GM18502 (cell line): Measurements from ENCODE around the gene FIP1L1.
"Not testable (repeated sequence)": the region's sequence is repeated elsewhere in the genome, so short reads cannot be mapped to it uniquely, and the experiment has no call there.

Experiments used
- ATAC-seq: cut with Tn5 transposase; IDR thresholded peaks from one replicate; pipeline ENCODE4 v1.9.1; 2021; ENCODE audit warnings: mild to moderate bottlenecking; ENCODE audit not compliant: unreplicated experiment, poor library complexity

The FIP1L1 gene

DNA sequence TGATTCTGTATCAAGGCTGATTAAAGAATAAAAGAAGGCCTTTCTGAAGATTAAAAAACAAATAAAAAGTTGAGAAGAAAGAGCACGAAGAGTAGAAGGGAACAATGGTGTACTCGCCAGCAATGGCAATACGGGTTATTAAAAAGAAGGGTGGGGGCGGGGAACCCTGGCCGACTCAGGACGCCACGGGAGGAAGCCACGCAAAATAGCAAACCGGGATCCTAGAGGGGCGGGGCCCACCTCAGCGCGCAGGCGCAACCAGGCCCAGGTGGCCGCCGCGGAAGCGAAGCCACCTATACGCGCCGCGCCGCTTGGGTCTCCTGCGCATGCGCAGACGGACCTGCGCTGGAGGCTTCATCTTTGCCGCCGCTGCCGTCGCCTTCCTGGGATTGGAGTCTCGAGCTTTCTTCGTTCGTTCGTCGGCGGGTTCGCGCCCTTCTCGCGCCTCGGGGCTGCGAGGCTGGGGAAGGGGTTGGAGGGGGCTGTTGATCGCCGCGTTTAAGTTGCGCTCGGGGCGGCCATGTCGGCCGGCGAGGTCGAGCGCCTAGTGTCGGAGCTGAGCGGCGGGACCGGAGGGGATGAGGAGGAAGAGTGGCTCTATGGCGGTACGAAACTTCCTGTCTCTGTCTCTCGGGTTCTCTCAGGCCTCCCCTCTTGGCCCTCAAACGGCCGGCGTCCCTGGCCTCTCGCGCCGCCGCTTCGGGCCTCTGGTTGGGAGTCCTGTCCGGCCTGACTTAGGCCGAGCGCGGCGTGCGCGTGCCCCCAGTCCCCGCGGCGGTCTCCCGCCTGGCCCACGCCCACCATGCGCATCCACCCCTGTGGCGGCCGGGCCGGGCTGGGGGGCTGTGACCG lies at the start of gene FIP1L1:
TSS of gene FIP1L1 (plus strand) at position 323 of the 852 bp plus-strand sequence. CDS start at position 521, 198 bp downstream.
- ATAC-seq = peak; percentile 90

GRCh38 chr4:53334916-53335315 lies 42.5 kb upstream of the FIP1L1 start:
- ATAC-seq = not testable (repeated sequence)

DNA sequence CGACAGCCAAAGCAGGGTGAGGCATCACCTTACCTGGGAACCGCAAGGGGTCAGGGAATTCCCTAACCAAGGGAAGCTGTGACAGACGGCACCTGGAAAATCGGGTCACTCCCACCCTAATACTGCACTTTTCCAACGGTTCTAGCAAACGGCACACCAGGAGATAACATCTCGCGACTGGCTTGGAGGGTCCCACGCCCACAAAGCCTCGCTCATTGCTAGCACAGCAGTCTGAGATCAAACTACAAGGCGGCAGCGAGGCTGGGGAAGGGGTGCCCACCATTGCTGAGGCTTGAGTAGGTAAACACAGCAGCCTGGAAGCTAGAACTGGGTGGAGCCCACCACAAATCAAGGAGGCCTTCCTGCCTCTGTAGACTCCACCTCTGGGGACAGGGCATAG lies 37.3 kb upstream of the FIP1L1 start:
- ATAC-seq = not testable (repeated sequence)

- not testable (repeated sequence) for ATAC-seq
These were observed 31.0 kb upstream of the FIP1L1 start for GRCh38 chr4:53346392-53346791.

GRCh38 chr4:53346920-53347852 lies 30.3 kb upstream of the FIP1L1 start:
- ATAC-seq = no peak

DNA sequence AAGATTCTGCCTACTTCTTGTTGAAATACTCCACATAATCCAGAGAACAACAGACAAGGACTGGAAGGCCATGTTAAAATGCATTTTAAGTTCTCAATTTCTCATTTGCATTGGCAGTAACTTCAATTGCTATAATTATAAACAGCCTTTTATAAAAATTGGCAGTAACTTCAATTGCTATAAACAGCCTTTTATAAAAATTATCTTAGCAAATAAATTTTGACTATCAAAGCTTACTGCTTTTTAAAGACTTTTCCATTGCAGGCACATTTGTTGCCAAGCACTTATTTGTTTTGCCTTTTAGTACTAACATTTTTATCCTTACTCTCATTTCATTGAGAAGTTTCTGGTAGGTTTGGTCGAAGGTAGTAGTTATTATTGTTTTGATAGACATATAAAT lies 29.4 kb upstream of the FIP1L1 start:
- ATAC-seq = no peak

- ATAC-seq = no peak
These were observed 28.4 kb upstream of the FIP1L1 start for GRCh38 chr4:53349091-53349491.

DNA sequence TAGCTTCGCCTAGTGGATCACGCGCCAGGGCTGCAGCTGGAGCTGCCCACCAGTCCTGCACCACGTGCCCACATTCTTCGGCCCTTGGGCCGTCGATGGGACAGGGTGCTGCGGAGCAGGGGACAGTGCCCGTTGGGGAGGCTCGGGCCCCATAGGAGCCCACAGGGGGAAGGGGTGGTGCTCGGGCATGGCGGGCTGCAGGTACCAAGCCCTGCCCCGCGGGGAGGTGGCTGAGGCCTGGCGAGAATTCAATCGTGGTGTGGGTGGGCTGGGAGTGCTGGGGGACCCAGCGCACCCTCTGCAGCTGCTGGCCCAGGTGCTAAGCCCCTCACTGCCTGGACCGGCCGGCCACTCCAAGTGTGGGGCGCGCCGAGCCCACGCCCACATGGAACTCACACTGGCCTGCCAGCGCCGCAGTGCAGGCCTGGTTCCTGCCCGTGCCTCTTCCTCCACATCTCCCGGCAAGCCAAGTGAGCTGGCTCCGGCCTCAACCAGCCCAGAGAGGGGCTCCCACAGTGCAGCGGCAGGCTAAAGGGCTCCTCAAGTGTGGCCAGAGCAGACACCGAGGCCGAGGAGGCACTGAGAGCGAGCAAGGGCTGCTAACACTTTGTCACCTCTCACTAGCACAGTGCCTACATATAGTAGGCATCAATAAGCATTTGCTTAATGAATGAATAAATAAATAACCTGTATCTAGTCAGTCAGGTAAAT lies 23.3 kb upstream of the FIP1L1 start:
- ATAC-seq = no peak

GRCh38 chr4:53355930-53356521 lies 21.4 kb upstream of the FIP1L1 start:
- no peak for ATAC-seq

DNA sequence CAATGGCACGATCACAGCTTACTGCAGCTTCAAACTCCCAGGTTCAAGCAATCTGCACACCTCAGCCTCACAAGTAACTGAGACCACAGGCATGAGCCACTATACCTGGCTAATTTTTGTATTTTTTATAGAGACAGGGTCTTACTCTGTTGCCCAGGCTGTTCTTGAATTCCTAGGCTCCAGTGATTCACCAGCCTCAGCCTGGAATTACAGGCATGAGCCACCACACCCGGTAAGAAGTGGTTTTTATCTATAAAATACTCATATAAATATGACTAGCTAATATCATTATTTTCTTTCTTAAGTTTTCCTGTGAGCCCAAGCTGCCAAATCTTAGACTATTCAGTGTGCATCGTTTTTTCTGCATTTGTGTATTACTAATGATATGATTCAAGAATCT lies 16.0 kb upstream of the FIP1L1 start:
- ATAC-seq = no peak

DNA sequence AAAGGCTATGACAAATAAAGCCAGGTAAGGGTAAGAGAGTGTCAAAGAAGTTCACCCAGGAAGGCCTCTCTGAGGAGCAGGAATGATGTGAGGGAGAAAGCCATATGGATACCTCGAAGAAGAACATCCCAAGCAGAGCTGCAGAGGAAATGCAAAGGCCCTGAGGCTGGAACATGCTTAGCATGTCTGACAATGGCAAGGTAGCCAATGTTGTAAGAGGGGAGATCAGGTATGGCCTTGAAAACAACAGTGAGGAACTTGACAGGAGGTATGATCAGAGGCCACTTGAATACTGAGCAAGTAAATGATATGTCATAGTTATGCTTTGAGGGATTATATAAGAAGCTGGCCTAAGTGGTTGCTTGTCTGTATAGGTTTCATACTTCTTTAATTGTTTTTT lies 15.3 kb upstream of the FIP1L1 start:
- no peak for ATAC-seq

GRCh38 chr4:53364624-53365023 lies 12.8 kb upstream of the FIP1L1 start:
- ATAC-seq = no peak

- ATAC-seq = peak; percentile 17
These were observed 12.3 kb upstream of the FIP1L1 start for GRCh38 chr4:53365121-53365485.

- ATAC-seq = peak; percentile 99
These were observed 11.7 kb upstream of the FIP1L1 start, which contains the start of gene SCFD2 for GRCh38 chr4:53365486-53366300. SCFD2 (minus strand) TSS chr4:53366061.

- peak; percentile 6 for ATAC-seq
These were observed 11.1 kb upstream of the FIP1L1 start for GRCh38 chr4:53366301-53366716.

GRCh38 chr4:53367721-53368120 lies 9.7 kb upstream of the FIP1L1 start:
- ATAC-seq = no peak

DNA sequence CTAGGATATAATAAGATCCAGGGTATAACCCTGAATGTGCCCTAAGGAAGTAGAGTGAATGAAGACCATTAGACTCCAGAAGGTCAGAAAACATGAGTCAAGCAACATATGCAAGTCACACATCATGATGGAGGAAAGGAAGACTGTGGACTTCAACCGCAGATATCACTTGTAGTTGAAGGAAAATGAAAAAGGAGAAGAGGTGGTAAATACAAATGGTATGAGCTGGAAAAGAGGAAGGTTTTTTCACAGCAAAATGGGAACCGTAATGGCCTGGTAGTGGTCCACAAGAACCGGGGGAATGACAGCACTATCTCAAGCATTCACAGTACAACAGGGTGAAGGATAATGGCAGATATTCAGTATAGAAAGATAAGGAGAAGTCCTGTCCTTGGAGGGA lies 6.4 kb upstream of the FIP1L1 start:
- ATAC-seq = no peak

DNA sequence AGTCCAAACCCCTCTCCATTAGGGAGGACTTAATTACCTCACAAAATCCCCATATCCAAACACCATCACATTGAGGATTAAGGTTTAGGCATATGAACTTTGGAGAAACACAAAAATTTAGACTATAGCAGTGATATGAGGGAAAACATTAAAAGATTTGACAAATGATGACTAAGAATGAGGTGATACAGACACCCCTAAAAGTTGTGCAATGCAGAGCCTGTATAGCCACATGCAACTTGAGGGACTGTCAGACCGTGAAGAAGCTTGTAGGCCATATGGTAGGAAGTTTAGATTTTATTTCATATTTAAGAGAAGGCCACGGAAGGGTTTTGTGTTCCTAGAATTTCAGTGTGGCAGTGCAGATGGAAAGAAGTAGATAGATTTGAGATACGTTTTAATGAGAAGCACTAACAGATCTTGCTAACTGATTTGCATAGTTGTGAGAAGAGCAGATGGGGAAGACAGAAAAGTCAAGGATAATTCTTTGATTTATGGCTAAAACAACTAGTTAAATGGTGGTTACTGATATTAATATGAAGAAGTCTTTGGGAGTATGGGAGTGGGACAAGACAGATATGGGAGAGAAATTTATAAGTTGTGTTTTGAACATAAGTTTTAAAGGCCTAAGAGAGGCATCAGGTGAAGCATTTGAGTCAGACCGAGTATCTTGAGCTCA lies 5.5 kb upstream of the FIP1L1 start:
- ATAC-seq = no peak

- ATAC-seq = no peak
These were observed 2.6 kb upstream of the FIP1L1 start for GRCh38 chr4:53374777-53375258.
